Fibroblast of the aortic adventitia (primary cell): ENCODE data around the gene MED9. TPM values are rescaled to one million over a fixed set of nuclear protein-coding genes. Genes with fewer than 3 reads are reported as not detected.

Experiments
- DNase-seq: peaks from one replicate; pipeline ENCODE4 v3.0.0-alpha.2; 2010; ENCODE audit warnings: low read depth
- H3K4me3 ChIP-seq: 2 replicates; pipeline ENCODE4 v1.5.1; 2011; ENCODE audit warnings: low read depth, mild to moderate bottlenecking, control low read depth, low read length, moderate library complexity
- total RNA-seq: library from RNA; depleted of rRNA; stranded (reverse); fragments of >200 nt; gene quantifications from 2 replicates; pipeline ENCODE4 v1.2.3, GENCODE V29; 2012; ENCODE audit warnings: low replicate concordance
- TF ChIP-seq, protein P1 (sequence below): IDR thresholded peaks from 2 replicates; pipeline ENCODE4 v1.5.1; 2011; ENCODE audit warnings: mild to moderate bottlenecking, low read length, control low read depth, inconsistent platforms; ENCODE audit not compliant: insufficient read depth

The MED9 gene
- total RNA-seq, 1 donor = 10.9 TPM

DNA sequence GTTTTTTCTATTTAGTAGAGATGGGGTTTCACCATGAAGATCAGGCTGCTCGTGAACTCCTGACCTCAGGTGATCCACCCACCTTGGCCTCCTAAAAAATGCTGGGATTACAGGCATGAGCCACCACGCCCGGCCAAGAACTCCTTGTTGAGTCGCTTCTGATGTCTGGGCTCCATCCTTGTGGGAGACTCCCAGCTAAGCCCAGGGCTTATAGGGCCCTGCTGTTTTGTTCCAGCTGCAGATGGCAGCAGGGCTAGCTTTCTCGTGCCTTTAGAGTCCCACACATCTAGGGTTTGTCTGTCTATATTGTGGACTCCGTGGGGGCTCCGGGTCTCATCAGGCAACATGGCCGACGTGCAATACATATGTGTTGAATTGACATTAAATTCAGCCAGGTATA is 39.3 kb upstream of the MED9 start:
- TF ChIP-seq, protein P1, sequence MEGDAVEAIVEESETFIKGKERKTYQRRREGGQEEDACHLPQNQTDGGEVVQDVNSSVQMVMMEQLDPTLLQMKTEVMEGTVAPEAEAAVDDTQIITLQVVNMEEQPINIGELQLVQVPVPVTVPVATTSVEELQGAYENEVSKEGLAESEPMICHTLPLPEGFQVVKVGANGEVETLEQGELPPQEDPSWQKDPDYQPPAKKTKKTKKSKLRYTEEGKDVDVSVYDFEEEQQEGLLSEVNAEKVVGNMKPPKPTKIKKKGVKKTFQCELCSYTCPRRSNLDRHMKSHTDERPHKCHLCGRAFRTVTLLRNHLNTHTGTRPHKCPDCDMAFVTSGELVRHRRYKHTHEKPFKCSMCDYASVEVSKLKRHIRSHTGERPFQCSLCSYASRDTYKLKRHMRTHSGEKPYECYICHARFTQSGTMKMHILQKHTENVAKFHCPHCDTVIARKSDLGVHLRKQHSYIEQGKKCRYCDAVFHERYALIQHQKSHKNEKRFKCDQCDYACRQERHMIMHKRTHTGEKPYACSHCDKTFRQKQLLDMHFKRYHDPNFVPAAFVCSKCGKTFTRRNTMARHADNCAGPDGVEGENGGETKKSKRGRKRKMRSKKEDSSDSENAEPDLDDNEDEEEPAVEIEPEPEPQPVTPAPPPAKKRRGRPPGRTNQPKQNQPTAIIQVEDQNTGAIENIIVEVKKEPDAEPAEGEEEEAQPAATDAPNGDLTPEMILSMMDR = no peak
- DNase-seq = no peak

DNA sequence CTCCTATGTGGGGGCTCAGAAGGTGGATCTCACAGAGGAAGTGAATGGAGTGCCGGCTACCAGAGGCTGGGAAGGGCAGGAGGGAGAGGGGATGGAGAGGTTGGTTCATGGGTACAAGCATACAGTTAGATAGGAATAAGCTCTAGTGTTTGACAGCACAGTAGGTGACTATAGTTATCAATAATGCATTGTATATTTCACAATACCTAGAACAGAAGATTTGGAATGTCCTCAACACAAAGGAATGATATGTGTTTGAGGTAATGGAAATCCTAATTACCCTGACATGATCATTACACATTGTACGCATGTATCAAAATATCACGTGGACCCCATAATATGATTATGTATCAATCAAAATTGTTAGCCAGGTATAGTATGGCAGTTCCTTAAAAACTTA is 38.9 kb upstream of the MED9 start:
- TF ChIP-seq, protein P1 = no peak
- DNase-seq = no peak
- H3K4me3 ChIP-seq = no peak overlapping the region

More for the DNA sequence above, 39.3 kb upstream of the MED9 start:
- no peak overlapping the region for H3K4me3 ChIP-seq

DNA sequence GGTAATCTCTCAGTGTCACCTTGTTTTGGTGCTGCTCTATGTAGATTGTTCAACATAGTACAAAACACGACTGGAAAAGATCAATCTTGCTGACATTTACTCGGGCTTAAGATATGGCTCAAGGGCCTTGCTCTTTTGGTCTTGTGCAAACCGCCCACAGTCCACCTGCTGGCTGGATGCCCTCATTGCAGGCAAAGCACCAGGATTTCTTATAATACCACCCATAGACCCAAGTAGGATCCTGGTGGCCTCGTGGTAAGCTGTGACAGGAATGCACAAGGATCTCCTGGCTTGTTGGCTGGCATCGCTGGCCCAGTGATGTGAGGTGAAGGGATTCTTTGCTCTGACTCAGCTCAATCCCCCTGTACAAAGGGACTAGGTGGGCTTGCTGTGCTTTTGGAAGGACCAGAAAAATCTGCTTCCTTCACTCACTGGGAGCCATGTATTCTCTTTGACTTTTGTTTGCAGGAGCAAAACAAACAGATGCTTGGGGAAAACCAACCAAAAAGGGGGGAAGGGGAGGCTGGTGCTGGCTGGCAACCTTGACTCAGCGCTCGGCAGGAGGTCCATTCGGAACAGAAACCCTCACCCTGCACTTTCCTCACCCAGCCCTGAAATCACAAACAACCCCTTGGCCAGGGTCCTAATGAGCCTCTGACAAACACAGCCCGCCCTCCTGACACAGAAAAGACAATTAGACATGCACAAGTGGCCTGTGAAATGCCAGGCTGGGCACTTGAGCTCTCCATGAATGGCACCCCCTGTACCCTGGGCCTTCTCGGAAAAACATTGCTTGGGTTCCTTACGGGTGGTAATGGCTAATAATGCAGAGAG is 36.6 kb upstream of the MED9 start:
- peak; percentile 56 for DNase-seq

DNA sequence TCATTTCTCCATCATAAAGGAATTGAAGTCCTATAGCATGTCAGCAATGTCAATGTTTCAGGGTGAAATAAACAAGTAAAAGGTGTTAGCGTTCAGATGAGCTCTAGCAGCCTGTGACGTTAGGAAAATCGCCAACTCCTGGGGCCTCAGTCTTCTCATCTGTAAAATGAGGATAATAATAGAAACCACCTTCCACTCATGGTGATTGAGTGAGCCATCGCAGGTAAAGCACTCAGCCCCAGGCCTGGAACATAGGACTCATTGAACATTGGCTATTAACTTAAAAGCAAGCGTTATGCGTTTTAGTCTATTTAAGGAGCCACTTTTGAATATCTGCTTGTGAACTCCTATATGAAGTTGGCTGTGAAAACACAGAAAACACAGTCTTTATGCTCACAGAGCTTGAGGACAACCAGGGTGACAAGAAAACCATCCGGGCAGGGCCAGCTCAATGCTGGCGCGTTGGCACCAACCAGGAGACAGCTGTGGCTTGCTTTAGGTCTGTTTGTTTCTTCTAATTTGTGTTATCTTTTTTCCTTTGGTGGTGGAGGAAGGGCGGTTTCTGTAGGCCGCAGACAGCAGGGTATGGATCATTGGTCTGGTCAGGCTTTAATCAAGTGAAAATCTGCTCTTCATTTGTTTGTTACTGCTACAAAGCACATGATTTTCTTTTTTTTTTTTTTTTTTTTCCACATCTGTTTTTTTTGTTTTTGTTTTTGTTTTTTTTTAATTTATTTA is 35.7 kb upstream of the MED9 start:
- no peak for DNase-seq
- no peak overlapping the region for H3K4me3 ChIP-seq
- TF ChIP-seq, protein P1 = no peak

More for the DNA sequence above, 36.6 kb upstream of the MED9 start:
- TF ChIP-seq, protein P1 = peak; percentile 61
- no peak overlapping the region for H3K4me3 ChIP-seq

DNA sequence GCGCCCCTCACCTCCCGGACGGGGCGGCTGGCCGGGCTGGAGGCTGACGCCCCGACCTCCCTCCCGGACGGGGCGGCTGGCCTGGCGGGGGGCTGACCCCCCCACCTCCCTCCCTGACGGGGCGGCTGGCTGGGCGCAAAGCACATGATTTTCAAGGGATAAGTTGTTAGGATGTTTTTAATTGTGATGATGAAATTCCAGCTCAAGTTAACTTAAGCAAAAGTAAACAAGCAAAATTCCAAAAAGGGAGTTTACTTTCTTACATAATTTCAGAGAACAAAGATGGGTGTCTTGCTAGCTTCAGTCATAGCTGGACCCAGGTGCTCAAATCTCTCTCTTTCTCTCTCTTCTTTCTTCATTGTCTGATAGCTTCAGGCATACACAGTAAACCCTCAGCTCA is 33.6 kb upstream of the MED9 start:
- no peak for DNase-seq
- TF ChIP-seq, protein P1 = no peak
- H3K4me3 ChIP-seq = no peak overlapping the region

DNA sequence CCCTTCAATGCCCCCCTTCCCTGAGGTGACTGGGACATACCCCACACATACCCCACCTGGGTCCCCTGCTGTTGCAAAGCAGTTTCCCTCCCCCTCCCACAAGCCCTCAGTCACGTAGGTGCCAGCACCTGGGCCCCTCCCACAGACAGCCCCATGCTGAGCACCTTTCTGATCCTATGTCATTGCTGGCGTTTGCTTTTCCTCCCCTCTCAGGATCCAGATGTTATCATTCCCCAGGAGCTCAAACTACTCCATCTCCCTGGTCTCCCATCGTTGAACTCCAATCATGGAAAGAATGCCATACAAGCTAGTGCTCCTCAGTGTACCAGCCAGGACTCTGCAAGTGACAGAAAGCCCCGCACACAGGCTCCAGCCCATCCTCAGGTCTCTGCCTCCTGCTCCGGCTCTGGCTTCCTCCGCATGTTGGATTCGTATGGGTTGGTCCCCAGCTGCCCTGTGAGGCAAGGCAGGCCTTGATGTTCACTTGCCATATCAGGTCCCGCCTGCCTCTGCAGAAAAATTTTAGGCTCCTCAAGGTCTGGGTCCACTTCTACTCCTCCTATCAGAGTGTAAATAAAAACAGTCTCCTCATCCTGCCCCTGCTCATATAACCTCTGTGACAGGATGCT is 31.4 kb upstream of the MED9 start:
- TF ChIP-seq, protein P1 = no peak
- H3K4me3 ChIP-seq = no peak overlapping the region
- no peak for DNase-seq
